Coronary artery (tissue), 2 donors: ENCODE data around the gene GLIS2.

Experiments used
- DNase-seq: peaks from one replicate; pipeline ENCODE4 v3.0.0-alpha.2; 2017; ENCODE audit warnings: low spot score
- H3K27ac ChIP-seq, 2 donors: fragments of 200-600 bp; sonication (generic); one replicate each; pipeline ENCODE4 v1.5.1; 2016 to 2019
- H3K4me3 ChIP-seq: fragments of 200-600 bp; sonication (generic); 2 replicates; pipeline ENCODE4 v1.5.1; 2016; ENCODE audit warnings: mild to moderate bottlenecking, moderate library complexity
- CTCF ChIP-seq: fragments of 200-600 bp; sonication (generic); IDR thresholded peaks from one replicate; pipeline ENCODE4 v1.5.1; 2019; ENCODE audit warnings: antibody characterized with exemption

The GLIS2 gene

GRCh38 chr16:4307215-4308037 is 8.4 kb upstream of the GLIS2 start:
- no peak for TF ChIP-seq CTCF
- Histone ChIP-seq H3K4me3 (peak overlapping the region; percentile 68), H3K27ac (peak overlapping the region; percentile 80 to 87)
- DNase-seq: peak; percentile 96

GRCh38 chr16:4309102-4309832 is 6.6 kb upstream of the GLIS2 start:
- no peak for DNase-seq
- peak overlapping the region in 1 of 2 donors; percentile 73 for H3K27ac ChIP-seq
- TF ChIP-seq CTCF: no peak
- H3K4me3 ChIP-seq: no peak overlapping the region

GRCh38 chr16:4309833-4310266 is 6.0 kb upstream of the GLIS2 start:
- peak overlapping the region in 1 of 2 donors; percentile 73 for H3K27ac ChIP-seq
- no peak for DNase-seq
- no peak overlapping the region for H3K4me3 ChIP-seq
- TF ChIP-seq CTCF: no peak

- peak overlapping the region; percentile 82 for H3K4me3 ChIP-seq
- H3K27ac ChIP-seq: peak overlapping the region in 1 of 2 donors; percentile 96
- DNase-seq: no peak
- peak; percentile 51 for TF ChIP-seq CTCF
Observed at GRCh38 chr16:4313563-4314531, 2.0 kb upstream of the GLIS2 start.

- DNase-seq: no peak
- peak overlapping the region; percentile 82 for H3K4me3 ChIP-seq
- no peak for TF ChIP-seq CTCF
- H3K27ac ChIP-seq: peak overlapping the region; percentile 95 to 96
Observed at GRCh38 chr16:4314532-4315185, 1.2 kb upstream of the GLIS2 start.
